NOMO-1 treated with DMSO at 0.1 percent for 48 hours (cell line): Measurements from ENCODE around the gene NKD2.
"Not testable (repeated sequence)": the region's sequence is repeated elsewhere in the genome, so short reads cannot be mapped to it uniquely, and the experiment has no call there.

Experiments
- DNase-seq: peaks from one replicate; lab custom pipeline; 2025; ENCODE audit not compliant: unreplicated experiment; lab: John Stamatoyannopoulos, UW

NKD2 gene, protein sequence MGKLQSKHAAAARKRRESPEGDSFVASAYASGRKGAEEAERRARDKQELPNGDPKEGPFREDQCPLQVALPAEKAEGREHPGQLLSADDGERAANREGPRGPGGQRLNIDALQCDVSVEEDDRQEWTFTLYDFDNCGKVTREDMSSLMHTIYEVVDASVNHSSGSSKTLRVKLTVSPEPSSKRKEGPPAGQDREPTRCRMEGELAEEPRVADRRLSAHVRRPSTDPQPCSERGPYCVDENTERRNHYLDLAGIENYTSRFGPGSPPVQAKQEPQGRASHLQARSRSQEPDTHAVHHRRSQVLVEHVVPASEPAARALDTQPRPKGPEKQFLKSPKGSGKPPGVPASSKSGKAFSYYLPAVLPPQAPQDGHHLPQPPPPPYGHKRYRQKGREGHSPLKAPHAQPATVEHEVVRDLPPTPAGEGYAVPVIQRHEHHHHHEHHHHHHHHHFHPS

DNA sequence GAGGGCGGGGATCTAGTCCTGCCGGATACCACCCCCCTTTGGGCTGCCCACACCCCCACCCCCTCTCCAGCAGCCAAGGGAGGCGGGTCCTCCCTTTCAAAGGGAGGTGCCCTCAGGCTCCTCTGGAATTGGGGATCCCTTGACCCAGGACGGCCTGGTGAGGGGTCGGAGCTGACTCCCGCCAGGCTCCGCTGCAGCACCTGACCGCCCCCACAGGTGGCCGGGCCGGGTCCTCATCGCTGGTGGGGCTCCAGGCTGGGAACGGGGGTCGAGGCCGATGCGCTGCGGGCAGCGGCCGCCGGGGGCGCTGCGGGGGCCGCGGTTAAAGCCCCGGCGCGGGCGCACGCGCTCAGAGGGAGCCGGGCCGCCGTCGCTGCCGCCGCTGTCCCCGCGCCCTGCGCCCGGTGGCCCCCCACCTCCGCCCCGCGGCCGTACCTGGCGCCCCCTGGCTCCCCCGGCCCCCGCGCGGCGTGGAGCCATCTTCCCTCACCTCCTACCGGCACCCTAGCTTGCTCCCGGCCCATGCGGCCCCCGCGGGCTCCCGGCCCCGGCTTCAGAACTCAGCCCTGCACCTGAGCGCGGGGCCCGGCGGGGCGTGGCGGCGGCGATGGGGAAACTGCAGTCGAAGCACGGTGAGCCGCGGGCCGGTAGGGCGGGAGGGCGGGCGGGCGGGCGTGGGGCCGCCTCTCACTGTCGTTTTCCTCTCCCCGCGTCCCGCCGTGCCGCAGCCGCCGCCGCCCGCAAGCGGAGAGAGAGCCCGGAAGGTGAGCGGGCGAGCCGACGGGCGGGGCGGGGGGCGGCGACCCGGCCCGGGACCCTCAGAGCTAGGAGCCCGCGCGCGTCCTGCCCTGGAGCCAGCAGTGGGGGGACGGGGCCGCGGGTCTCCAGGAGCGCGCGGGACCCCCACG is at the start of gene NKD2:
TSS of gene NKD2 (plus strand) at position 352 of the 908 bp plus-strand sequence. CDS start at position 608, 256 bp downstream.
- DNase-seq: peak; percentile 42

GRCh38 chr5:959581-960531 is 48.7 kb upstream of the NKD2 start:
- DNase-seq: no peak

DNA sequence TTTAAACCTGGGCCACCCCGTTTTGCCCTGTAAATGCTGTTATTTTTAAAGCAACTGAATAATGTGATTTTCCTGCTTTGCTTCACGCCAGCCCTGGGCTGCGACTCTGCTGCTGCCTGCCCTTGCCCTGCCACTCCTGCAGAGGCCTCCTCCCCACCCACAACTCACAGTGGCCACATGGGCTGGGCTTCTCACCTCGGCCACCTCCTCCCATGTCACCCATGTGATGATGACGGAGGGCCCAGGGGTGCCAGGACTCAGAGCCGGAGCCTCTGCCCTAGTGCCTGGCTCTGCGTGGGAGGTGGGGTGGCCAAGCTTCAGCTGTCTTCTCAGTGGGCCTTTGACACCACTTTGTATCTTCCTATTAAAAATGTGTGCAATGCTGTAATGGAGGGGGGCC is 48.1 kb upstream of the NKD2 start:
- no peak for DNase-seq

GRCh38 chr5:961002-961710 is 47.4 kb upstream of the NKD2 start:
- DNase-seq: no peak

- DNase-seq: no peak
These were observed 46.8 kb upstream of the NKD2 start for GRCh38 chr5:961711-962240.

DNA sequence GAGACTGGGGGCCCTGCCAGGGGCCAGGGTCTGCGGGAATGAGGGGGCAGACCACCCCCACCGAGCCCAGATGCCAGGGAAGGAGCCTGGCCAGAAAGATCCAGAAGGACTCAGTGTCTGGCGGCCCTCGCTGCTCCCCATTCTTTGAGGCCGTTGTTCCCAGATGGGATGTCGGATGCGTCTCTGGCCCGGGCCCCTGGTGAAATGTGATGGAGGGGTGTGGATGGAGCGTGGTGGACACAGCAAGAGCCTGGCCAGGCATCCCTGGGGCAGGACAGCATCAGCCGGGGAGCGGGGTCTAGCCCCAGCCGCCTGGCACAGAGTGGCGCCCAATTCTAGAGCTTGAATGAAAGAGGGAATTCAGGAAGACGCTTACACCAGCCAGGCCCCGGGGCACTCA is 46.2 kb upstream of the NKD2 start:
- no peak for DNase-seq

GRCh38 chr5:962801-963200 is 45.8 kb upstream of the NKD2 start:
- no peak for DNase-seq

- no peak for DNase-seq
These were observed 45.3 kb upstream of the NKD2 start for GRCh38 chr5:963310-963672.

- DNase-seq: peak; percentile 96
These were observed 44.7 kb upstream of the NKD2 start for GRCh38 chr5:963673-964531.

DNA sequence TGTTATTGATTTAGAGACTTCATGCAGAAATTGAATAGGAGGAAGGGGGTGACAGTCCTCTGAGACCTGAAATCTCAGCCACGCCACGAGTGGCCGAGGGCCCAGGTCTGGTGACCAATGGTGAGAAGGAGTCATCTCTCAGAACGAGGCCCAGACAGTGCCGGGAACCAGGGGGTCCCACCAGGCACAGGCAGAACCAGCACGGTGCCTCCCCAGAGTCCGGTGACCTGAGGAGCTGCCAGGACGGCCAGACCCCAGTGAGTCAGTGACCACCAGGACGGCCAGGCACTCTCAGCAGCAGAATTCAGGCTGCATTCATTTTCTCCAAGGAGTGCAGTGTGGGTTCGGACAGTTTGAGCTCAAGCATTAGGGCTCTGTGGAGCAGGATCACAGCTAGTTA is 43.8 kb upstream of the NKD2 start:
- DNase-seq: no peak

- no peak for DNase-seq
These were observed 42.8 kb upstream of the NKD2 start for GRCh38 chr5:965604-966344.

GRCh38 chr5:966345-966710 is 42.3 kb upstream of the NKD2 start:
- no peak for DNase-seq

- no peak for DNase-seq
These were observed 41.7 kb upstream of the NKD2 start for GRCh38 chr5:966941-967340.

GRCh38 chr5:968881-969280 is 39.7 kb upstream of the NKD2 start:
- no peak for DNase-seq

GRCh38 chr5:969408-969839 is 39.2 kb upstream of the NKD2 start:
- no peak for DNase-seq

DNA sequence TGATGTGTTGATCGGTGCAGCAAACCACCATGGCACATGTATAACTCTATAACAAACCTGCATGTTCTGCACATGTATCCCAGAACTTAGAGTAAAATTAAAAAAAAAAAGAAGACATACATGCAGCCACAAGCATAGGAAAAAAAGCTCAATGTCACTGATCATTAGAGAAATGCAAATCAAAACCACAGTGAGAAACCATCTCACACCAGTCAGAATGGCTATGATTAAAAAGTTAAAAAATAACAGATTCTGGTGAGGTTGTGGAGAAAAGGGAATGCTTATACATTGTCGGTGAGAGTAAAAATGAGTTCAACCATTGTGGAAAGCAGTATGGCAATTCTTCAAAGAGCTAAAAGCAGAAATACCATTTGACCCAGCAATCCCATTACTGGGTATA is 36.0 kb upstream of the NKD2 start:
- DNase-seq: not testable (repeated sequence)

DNA sequence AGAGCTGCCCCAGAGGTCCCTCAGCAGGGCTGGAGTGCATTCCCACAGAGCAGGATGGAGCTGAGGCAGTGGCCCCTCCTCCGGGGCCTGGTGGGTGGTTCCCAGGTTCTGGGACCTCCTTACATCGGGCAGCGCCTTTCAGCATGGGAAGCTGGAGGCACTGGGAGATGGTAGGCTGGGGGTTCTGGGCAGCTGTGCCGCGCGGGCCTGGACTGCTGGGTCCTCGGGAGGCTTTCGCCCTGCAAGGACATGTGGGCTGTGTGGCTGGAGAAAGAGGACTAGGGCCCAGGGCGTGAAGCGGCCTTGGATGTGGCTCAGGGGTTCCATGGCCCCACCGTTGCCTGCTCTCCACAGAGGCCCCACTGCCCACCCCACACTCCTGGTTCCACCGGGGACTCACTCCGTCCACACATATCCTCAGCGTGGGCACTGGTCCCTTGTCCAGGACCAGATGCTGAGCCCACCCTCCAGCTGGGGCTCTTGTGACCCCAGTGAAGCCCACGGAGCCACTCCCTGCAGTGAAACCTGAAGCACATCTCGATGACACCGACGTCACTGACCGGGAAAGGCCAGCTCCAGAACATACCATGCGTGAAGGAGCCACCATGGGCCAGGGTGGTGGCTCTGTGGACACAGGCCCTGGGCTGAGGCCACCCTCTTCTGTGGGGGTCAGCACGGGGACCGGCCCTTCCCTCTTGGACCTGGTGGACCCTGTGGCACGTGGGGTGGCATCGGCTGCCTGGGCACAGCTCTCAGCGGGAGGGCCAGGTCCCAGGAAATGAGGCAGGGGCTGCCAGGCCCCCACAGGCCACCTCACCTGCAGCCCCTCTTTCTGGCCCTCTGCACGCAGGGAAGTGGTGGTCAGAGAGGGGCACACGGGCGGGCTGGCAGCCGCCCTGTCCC is 31.5 kb upstream of the NKD2 start:
- no peak for DNase-seq
